Stimulated activated CD4-positive, alpha-beta T cell treated with anti-CD3 and anti-CD28 coated beads, TNF-alpha, amount 100 ng/mL, for 24 hours (primary cell): ENCODE measurements around the gene ZNF710.
"Not testable (repeated sequence)": the region's sequence is repeated elsewhere in the genome, so short reads cannot be mapped to it uniquely, and the experiment has no call there.

ENCODE experiments used
- DNase-seq, 3 experiments: peaks; one replicate each; pipeline ENCODE4 v3.0.0-alpha.2; 2020; ENCODE audit warnings: low read depth in 3 of 3

ZNF710 gene, protein sequence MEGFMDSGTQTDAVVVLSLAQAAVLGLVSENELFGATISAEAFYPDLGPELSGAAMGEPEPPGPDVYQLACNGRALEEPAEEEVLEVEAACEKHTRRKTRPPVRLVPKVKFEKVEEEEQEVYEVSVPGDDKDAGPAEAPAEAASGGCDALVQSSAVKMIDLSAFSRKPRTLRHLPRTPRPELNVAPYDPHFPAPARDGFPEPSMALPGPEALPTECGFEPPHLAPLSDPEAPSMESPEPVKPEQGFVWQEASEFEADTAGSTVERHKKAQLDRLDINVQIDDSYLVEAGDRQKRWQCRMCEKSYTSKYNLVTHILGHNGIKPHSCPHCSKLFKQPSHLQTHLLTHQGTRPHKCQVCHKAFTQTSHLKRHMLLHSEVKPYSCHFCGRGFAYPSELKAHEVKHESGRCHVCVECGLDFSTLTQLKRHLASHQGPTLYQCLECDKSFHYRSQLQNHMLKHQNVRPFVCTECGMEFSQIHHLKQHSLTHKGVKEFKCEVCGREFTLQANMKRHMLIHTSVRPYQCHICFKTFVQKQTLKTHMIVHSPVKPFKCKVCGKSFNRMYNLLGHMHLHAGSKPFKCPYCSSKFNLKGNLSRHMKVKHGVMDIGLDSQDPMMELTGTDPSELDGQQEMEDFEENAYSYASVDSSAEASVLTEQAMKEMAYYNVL

DNA sequence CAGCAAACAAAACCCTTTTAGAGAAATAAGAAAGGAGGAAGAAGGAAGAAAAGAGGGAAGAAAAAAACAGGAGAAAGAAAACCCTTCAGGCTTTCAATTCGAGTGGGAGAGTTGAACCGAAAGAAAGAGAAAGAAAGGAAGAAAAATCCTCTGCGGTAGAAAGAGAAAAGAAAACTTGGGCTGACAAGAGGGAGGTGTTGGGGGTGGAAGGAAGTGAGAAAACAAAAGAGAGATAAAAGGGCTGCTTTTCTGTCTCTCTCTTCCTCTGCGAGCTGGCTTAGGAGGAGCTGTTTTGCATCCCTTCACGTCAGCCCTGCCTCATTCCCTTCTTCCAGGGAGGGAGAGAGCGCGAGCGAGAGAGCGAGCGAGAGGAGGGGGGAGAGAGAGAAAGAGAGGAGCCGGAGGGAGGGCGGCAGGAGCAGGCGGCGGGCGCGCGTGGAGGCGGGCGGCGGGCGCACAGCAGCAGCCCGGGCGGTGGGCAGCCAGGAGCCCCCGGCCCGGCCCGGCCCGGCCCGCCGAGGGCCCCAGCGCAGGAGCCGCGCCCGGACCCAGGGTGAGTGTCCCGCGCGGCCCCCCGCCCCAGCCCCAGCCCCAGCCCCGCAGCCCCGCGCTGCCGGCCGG lies at the start of gene ZNF710:
TSS of gene ZNF710 (plus strand) at position 263 of the 621 bp plus-strand sequence. CDS start 65,814 bp downstream, outside the sequence.
- DNase-seq = peak in 1 of 3 experiments; percentile 21

DNA sequence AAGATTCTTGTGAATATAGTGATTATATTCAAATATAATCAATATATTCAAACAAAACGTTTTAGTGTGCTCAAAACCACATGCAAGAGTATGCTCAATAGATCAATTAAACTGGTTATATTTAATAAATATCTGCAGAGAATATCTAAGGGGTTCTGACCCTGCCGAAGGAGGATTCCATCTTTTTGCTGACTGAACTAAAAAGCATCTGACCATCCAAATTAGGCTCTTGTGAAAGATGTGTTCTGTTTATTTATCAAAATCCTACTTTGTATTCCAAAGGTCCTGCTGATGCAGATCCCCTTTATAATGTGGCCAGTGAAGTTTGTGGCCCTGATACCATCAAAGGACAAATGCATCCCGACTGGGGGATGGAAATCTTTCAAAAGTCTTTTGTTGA lies 46.6 kb upstream of the ZNF710 start:
- no peak for DNase-seq

DNA sequence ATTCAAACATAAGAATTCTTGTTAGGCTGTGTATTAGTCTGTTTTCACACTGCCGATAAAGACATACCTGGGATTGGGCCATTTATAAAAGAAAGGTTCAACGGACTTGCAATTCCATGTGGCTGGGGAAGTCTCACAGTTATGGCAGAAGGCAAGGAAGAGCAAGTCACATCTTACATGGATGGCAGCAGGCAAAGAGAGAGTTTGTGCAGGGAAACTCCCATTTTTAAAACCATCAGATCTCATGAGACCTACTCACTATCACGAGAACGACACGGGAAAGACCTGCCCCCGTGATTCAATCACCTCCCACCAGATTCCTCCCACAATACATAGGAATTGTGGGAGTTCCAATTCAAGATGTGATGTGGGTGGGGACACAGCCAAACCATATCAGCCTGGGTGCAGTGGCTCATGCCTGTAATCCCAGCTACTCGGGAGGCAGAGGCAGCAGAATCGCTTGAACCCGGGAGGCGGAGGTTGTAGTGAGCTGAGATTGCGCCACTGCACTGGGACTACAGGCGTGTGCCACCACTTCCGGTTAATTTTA lies 45.6 kb upstream of the ZNF710 start:
- DNase-seq = not testable (repeated sequence)

DNA sequence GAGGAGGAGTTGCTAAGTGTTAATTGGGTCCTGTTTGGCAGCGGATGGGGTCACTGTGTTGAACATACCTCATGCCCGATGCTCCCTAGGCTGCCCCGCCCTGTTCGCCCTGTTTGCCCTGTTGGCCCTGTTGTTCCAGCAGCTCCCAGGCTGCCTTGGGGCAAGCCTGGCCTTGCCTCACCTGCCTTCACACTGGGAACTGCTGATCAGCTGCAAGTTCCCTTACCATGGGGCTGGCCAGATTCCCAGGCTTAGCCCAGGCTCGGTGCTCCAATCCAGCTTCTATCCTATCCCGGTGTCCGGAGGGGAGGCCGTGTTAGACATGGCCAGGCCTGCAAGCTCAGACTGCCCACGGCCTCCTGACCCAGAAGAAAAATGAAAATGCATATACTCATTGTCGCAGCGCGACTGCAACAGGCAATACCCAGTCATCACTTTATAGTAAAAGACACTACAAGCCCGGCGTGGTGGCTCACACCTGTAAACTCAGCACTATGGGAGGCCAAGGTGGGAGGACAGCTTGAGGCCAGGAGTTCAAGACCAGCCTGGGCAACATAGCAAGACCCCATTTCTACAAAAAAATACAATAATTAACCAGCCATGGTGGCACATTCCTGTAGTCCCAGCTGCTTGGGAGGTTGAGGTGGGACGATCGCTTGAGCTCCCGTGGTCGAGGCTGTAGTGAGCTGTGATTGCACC lies 42.9 kb upstream of the ZNF710 start:
- no peak for DNase-seq

DNA sequence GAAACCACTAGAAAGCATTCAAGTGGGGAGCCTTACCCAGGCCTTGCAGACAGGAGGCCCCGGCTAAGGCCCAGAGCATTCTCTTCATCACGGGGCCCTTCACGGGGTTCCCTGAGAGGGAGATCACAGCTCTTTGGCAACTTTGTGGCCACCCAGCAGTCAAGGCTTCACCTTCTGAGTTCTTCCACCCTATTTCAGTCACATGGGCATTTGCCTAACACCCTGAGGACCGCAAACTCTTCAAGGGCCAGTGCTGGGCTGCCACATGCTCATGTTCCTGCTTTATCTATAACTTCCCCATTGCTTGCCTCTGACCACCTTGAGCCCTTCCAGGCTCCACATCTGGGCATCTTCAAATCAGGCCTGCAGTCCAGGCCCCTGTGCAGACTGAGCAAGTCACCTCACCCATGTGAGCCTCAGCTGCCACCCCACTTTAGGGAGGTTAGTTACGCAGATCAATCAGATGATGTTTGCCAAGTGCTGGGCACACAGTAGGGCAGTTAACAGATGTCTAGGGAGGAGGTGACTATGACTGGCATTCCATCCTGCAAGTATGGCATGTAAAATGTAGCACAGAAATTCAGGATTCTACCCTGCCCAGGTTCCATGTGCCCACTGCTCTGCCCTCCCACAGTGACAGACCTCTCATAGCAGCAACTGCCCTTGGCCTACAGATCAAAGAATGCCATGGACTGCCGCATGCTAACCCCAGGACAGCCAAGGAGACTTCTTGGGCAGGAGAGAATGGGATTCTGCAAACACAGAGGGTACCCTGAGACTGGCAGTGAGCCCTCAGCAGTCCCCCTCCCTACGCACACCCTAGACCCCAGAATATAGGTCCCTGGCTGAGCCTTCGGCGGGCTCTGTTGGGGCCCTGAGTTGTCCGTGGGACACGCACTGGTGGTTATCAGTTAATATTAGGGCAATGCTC lies 37.6 kb upstream of the ZNF710 start:
- no peak for DNase-seq

DNA sequence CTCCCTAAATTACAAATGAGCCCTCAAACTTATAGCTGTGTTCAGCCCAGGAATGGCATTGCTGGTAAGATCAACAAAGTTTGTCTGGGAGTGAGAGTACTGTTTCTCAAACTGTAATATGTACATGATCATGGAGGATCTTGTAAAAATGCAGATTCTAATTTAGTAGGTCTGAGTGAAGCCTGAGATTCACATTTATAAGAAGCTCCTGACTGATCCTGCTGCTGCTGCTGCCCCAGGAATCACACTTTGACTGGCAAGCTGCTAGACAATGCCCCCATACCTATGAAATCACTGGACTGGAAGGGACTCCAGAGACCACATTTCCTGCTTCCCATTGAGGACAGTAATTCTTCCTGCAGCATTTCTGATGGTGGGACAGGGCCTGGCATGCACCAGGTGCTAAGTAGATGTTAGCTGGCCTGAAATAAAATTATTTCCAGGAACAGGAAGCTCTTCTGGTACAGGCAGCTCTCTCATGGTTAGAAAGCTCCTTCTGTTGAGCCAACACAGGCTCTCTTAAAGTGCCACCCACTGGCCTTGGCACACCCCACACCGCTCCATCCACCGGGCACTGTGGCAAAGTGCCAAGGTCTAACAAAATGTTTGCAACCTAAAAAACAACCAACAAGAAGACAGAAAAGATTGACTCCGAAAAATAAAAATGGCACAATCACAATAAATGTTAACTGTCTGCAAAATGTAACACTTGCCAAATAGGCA lies 36.7 kb upstream of the ZNF710 start:
- DNase-seq = no peak

DNA sequence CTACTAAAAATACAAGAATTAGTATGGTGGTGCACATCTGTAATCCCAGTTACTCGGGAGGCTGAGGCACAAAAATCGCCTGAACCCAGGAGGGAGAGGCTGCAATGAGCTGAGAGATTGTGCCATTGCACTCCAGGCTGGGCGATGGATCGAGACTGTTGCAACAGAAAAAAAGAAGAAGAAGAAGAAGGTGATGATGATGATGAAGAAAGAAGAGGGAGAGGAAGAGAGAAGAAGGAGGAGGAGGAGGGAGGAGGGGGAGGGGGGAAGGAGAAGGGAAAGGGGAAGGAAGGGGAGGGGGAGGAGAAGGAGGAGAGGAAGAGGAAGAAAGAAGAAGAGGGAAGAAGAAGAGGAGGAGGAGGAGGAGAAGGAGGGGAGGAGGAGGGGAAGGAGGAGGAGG lies 33.2 kb upstream of the ZNF710 start:
- no peak for DNase-seq

DNA sequence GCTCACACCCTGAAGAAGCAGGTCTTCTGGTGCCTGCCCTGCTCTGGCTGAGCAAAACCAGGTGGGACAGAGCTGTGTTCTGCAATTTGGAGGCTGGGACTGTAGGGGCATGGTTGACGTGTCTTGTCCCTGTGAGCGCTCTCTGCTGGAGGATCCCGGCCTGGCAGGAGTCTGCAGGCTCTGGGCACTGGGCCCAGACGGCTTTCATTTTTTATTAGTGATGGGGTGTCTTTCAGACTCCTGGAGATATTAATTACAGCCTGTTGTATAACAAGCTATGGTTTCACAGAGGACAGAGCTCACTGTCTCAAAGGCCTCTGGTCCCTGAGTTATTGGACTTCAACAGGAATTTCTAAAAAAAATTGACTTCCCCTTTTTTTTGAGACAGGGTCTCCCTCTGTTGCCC lies 29.5 kb upstream of the ZNF710 start:
- peak in 2 of 3 experiments; percentile 3 to 48 for DNase-seq

DNA sequence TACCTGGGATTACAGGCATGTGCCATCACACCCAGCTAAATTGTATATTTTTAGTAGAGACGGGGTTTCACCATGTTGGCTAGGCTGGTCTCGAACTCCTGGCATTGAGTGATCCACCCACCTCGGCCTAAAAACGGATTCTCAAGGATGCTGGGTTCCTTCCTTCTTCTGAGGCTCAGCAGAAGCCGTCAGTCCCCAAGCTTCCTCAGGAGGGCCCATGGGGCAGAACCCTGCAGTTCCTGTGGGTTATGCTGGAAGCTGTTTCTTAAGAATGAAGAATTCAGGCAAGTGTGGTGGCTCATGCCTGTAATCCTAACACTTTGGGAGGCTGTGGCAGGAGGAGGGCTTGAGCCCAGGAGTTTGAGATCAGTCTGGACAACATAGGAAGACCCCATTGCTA lies 29.0 kb upstream of the ZNF710 start:
- DNase-seq = no peak

DNA sequence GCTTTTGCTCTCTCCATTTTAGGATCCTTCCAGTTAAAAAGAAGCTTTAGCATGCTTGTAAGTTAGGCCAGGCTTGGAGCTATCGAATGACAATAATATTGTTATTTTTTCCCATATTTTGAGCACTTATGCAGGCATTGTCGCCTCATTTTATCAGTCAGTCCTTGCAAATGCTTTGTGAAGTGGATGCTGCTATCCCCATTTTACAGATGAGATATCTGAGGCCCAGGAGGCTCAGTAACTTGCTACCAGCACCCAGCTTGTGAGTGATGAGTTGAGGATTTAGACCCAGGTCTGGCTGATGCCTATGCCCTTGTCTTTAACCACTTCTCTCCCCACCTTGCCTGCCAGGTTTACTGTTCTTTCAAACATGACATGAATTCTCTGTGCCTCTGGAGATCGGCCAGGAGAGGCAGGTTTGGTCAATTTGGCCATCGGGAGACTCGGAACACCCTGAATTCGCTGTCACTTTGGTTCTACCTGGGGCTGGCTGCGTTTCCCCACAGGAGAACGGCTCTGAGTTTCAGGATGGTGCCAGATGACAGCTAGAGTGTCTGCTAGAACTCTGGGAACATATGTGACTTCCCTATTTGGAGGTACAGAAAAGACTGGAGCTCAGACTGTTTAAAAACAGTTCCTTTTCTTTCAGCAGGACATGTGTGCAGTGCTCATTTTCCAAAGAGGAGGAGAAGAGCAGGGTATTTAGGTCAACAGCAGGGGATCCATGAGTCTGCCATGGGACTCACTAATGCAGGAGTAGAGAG lies 25.5 kb upstream of the ZNF710 start:
- no peak for DNase-seq

DNA sequence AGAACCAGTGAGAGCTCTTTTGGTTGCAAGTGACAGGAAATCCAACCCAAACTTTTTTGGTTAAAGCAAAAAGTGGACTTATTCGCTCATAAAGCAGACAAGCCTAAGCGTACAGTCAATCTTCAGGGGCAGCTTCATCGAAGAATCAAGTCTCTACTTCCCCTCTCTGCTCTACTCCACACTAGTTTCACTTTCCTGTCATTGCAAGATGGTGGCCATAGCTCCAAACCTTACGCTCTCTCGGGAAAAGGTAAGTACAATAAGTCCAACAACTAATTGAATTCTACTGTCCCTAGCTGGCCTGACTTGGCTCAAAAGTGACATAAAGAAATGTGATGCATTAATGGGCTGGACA lies 24.9 kb upstream of the ZNF710 start:
- no peak for DNase-seq

DNA sequence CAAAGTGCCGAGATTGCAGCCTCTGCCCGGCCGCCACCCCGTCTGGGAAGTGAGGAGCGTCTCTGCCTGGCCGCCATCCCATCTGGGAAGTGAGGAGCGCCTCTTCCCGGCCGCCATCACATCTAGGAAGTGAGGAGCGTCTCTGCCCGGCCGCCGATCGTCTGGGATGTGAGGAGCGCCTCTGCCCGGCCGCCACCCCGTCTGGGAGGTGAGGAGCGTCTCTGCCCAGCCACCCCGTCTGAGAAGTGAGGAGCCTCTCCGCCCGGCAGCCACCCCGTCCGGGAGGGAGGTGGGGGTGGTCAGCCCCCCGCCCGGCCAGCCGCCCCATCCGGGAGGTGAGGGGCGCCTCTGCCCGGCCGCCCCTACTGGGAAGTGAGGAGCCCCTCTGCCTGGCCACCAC lies 23.3 kb upstream of the ZNF710 start:
- not testable (repeated sequence) for DNase-seq

DNA sequence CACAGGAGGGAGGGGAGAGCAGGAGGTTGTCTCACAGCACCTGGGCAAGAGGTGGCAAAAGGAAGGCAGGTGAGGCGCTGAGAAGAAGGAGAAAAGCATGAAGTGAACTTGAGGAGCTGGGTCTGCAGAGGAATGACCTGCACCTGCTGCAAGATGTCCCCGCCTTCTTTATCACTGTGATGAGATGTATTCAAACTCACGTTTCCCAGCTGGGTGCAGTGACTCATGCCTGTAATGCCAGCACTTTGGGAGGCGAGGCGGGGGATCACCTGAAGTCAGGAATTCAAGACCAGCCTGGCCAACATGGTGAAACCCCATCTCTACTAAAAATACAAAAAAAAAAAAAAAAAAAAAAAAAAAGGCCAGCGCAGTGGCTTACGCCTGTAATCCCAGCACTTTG lies 22.2 kb upstream of the ZNF710 start:
- DNase-seq = no peak

DNA sequence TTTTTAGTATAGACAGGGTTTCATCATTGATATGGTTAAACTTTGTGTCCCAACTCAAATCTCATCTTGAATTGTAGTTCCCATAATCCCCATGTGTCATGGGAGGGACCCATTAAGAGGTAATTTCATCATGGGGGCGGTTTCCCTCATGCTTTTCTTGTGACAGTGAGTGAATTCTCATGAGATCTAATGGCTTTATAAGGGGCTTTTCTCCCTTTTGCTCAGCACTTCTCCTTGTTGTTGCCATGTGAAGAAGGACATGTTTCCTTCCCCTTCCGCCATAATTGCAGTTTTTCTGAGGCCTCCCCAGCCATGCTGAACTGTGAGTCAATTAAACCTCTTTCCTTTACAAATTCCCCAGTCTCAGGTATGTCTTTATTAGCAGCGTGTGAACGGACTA lies 20.2 kb upstream of the ZNF710 start:
- no peak for DNase-seq

DNA sequence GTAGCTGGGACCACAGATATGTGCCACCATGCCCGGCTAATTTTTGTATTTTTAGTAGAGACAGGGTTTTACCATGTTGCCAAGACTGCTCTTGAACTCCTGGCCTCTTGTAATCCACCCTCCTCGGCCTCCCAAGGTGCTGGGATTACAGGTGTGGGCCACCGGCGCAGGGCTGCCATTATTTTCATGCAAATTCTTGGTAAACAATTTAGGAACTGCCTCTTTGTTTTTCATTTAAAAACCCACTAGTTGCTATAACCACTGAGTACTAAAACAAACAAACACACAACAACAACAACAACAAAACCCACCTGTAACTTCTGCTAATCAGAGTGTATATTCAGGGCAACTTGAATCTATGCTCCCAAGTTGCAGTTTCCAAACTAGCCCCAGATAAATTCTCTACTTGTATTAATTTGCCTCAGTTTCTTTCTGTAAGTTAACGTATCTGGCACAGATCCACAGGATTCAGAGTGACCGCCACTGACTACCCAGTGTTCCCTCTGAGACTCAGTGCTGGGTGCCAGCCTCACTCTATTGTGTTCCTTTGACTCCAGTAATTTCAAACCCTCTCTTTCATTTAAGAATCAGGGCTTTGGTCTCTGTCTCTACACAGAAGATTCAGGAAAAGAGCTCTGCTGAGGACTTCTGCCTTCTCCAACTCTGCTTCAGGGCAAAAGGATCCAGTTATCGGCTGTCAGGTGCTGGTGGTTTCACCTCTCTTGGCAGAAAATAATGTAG lies 18.6 kb upstream of the ZNF710 start:
- DNase-seq = no peak

DNA sequence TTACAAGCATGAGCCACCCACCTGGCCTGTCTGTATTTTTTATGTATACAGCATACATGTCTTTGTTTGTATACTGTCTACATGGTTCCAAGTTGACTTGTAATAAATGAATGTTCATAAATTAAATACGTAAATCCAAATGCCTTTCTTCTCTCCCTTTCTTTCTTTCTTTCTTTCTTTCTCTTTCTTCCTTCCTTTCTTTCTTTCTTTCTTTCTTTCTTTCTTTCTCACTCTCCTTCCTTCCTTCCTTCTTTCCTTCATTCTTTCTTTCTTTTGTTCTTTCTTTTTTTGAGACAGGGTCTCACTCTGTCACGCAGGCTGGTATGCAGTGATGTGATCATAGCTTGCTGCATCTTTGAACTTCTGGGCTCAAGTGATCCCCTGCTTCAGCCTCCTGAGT lies 17.1 kb upstream of the ZNF710 start:
- DNase-seq = no peak

DNA sequence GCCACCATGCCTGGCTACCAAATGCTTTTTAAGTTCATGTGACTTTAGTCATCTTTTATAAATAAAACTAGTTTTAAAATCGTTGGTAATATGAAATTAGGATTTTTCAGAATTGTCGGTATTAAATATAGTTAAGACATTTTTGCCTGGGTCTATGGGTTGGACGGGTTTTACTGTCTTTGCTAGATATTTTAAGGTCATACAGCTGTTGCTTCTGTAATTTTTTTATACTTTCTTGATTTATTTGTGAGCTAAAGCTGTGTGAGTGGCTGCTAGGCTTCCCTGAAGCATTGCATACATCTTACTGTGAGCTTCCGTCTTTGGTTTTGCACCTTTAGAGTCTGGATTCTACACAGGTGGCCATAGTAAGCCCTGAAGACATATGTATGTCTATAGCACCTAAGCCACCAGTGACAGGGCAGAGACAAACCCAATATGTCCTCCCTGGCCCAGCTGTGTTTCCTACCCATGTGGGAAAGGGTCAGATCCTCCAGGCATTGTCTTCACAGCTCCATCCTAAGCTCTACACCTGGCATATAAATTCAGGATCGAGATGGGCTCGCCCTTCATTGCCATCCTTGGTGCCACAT lies 16.6 kb upstream of the ZNF710 start:
- no peak for DNase-seq

DNA sequence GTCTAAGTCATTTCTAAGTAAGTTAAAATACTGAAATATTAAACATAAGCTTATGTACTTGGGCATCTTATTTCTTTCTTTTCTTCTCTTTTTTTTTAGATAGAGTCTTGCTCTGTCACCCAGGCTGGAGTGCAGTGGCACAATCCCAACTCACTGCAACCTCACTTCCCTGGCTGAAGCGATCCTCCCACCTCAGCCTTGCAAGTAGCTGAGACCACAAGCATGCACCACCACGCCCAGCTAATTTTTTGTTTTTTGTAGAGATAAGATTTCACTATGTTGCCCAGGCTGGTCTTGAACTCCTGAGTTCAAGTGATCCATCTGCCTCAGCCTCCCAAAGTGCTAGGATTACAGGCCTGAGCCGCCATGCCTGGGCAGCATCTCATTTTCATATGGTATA lies 16.0 kb upstream of the ZNF710 start:
- DNase-seq = no peak
